GM12878 (cell line): ENCODE measurements around the gene MRPL21. TPM values are rescaled to one million over a fixed set of nuclear protein-coding genes. Genes with fewer than 3 reads are reported as not detected.
A peak's percentile ranks its signal among the peaks of the same experiment; 100 is the strongest.

ENCODE experiments used
- ATAC-seq: fragments of 200-7000 bp; cut with Tn5 transposase; 3 replicates; pipeline ENCODE4 v1.9.1; 2020; ENCODE audit warnings: mild to moderate bottlenecking, moderate library complexity
- BruUV-seq: library from RNA; stranded (reverse); fragments of 400-500 nt; replicated peaks from 2 replicates; lab custom pipeline; 2021; lab: Mats Ljungman, UMichigan
- CTCF ChIA-PET: fragments of 300-600 bp; sonication (Branson Sonifier 250); formaldehyde crosslinking; extraction: SDS; loops from one replicate; lab custom pipeline; 2021; ENCODE audit warnings: inconsistent platforms; lab: Yijun Ruan, JAX
- POLR2A ChIA-PET: fragments of 350-600 bp; formaldehyde crosslinking; extraction: SDS; loops from one replicate; lab custom pipeline; 2021; ENCODE audit warnings: inconsistent platforms; lab: Charles Lee
- RAD21 ChIA-PET: fragments of 300-600 bp; sonication (Branson Sonifier 250); formaldehyde crosslinking; loops from one replicate; lab custom pipeline; 2023; ENCODE audit warnings: antibody characterized with exemption; ENCODE audit not compliant: unreplicated experiment; lab: Charles Lee
- SMC1A ChIA-PET: fragments of 300-600 bp; sonication (Branson Sonifier 250); formaldehyde crosslinking; loops from one replicate; lab custom pipeline; 2023; ENCODE audit not compliant: unreplicated experiment, uncharacterized antibody; lab: Charles Lee
- DNase-seq: peaks from one replicate; pipeline ENCODE4 v3.0.0-alpha.2; 2011; ENCODE audit warnings: low read depth, low spot score
- FAIRE-seq: peaks from 3 replicates; lab custom pipeline; 2011; peaks lifted over from hg19 to GRCh38; lab: Jason Lieb, UNC
- H2AFZ ChIP-seq: 2 replicates; pipeline ENCODE4 v1.6.0; 2011; ENCODE audit warnings: low read depth, low read length, control low read depth; ENCODE audit not compliant: control insufficient read depth
- H3K27ac ChIP-seq: 2 replicates; pipeline ENCODE4 v1.5.1; 2011; ENCODE audit warnings: control low read depth; ENCODE audit not compliant: control insufficient read depth, insufficient read depth
- H3K27me3 ChIP-seq, 2 experiments: replicated peaks in 1 of 2; 2 replicates each; pipeline versions ENCODE4 v1.6.0 to v1.6.1; 2011; ENCODE audit warnings: low read length in 1 of 2; ENCODE audit not compliant: control insufficient read depth in 2 of 2, insufficient read depth in 2 of 2
- H3K36me3 ChIP-seq, 2 experiments: 2 replicates each; pipeline ENCODE4 v1.5.1; 2011; ENCODE audit warnings: low read length in 1 of 2; ENCODE audit not compliant: control insufficient read depth in 2 of 2, insufficient read depth in 2 of 2
- H3K4me1 ChIP-seq: 2 replicates; pipeline ENCODE4 v1.6.1; 2011; ENCODE audit warnings: mild to moderate bottlenecking, low read length, moderate library complexity, mixed read lengths; ENCODE audit not compliant: control insufficient read depth, insufficient read depth
- H3K4me2 ChIP-seq: 2 replicates; pipeline ENCODE4 v1.6.0; 2011; ENCODE audit warnings: control low read depth; ENCODE audit not compliant: control insufficient read depth, insufficient read depth
- H3K4me3 ChIP-seq: fragments of 200-600 bp; sonication (generic); 2 replicates; pipeline ENCODE4 v1.5.1; 2016
- H3K79me2 ChIP-seq: 2 replicates; pipeline ENCODE4 v1.6.0; 2011; ENCODE audit warnings: low read length; ENCODE audit not compliant: control insufficient read depth, insufficient read depth
- H3K9ac ChIP-seq: 2 replicates; pipeline ENCODE4 v1.8.0; 2011; ENCODE audit warnings: low read length, control low read depth, mixed read lengths; ENCODE audit not compliant: control insufficient read depth, insufficient read depth
- H3K9me3 ChIP-seq: replicated peaks from 3 replicates; pipeline ENCODE4 v1.5.1; 2011; ENCODE audit warnings: mild to moderate bottlenecking, low read length; ENCODE audit not compliant: control insufficient read depth, insufficient read depth
- H4K20me1 ChIP-seq: 2 replicates; pipeline ENCODE4 v1.6.0; 2011; ENCODE audit not compliant: control insufficient read depth, insufficient read depth
- BCL3 ChIP-seq: IDR thresholded peaks from 2 replicates; pipeline ENCODE4 v1.6.1; 2011; ENCODE audit warnings: borderline replicate concordance, low read depth, mild to moderate bottlenecking, moderate library complexity, low read length; ENCODE audit not compliant: insufficient read depth, poor library complexity, severe bottlenecking
- BHLHE40 ChIP-seq, 2 experiments: fragments of 450-650 bp in 1 of 2; IDR thresholded peaks; 2 replicates each; pipeline ENCODE4 v1.6.1; 2011 to 2017; ENCODE audit warnings: low read depth in 2 of 2, borderline replicate concordance in 1 of 2, improper control_type of control experiment in 1 of 2, low read length in 1 of 2, mild to moderate bottlenecking in 1 of 2
- EGR1 ChIP-seq, 2 experiments: IDR thresholded peaks; 1 replicate in 1 of 2; 2 replicates in 1 of 2; pipeline ENCODE4 v1.6.1; 2011 to 2012; ENCODE audit warnings: low read depth in 2 of 2, low read length in 2 of 2, borderline replicate concordance in 1 of 2, mild to moderate bottlenecking in 1 of 2, moderate library complexity in 1 of 2
- FOXM1 ChIP-seq: IDR thresholded peaks from 2 replicates; pipeline ENCODE4 v1.6.1; 2012; ENCODE audit warnings: low read depth, mild to moderate bottlenecking, inconsistent platforms, low read length, moderate library complexity
- HDAC2 ChIP-seq: fragments of 200-600 bp; sonication (generic); IDR thresholded peaks from 2 replicates; pipeline ENCODE4 v1.6.1; 2017
- KDM1A ChIP-seq: fragments of 200-600 bp; sonication (generic); IDR thresholded peaks from 2 replicates; pipeline ENCODE4 v1.6.1; 2016; ENCODE audit warnings: borderline replicate concordance
- LARP7 ChIP-seq: fragments of 450-650 bp; IDR thresholded peaks from 2 replicates; pipeline ENCODE4 v1.6.1; 2017; ENCODE audit warnings: mild to moderate bottlenecking
- MLLT1 ChIP-seq: fragments of 450-650 bp; IDR thresholded peaks from 2 replicates; pipeline ENCODE4 v1.6.1; 2016; ENCODE audit warnings: mild to moderate bottlenecking
- NFYB ChIP-seq: IDR thresholded peaks from 2 replicates; pipeline ENCODE4 v1.6.1; 2011; ENCODE audit warnings: low read depth, mild to moderate bottlenecking, low read length, improper control_type of control experiment, moderate library complexity; ENCODE audit not compliant: insufficient read depth
- POLR2A ChIP-seq: IDR thresholded peaks from 2 replicates; pipeline ENCODE4 v1.6.1; 2011; ENCODE audit warnings: low read depth, mild to moderate bottlenecking, low read length
- PRDM15 ChIP-seq: fragments of 450-650 bp; formaldehyde crosslinking; IDR thresholded peaks from 2 replicates; pipeline ENCODE4 v1.4.0; 2020; ENCODE audit warnings: mild to moderate bottlenecking, moderate library complexity
- SKIL ChIP-seq: fragments of 450-650 bp; IDR thresholded peaks from 2 replicates; pipeline ENCODE4 v1.6.1; 2017; ENCODE audit warnings: mild to moderate bottlenecking, low read depth, inconsistent platforms; ENCODE audit not compliant: poor library complexity, severe bottlenecking
- WGBS: methylation state at CpG from one replicate; pipeline ENCODE4 v1.1.6; 2016; ENCODE audit warnings: low lambda C conversion rate; ENCODE audit not compliant: insufficient replicate concordance, insufficient coverage; ENCODE audit errors: missing lambda C conversion rate; 5-methylcytosine and 5-hydroxymethylcytosine counted together
- in situ Hi-C: fragments of 300-500 bp; cut with MboI; formaldehyde crosslinking; loops from 9 replicates; pipeline ENCODE4 v1.14.3; 2018; ENCODE audit warnings: mixed read lengths
- intact Hi-C: fragments of 100-400 bp; cut with micrococcal nuclease; formaldehyde crosslinking; loops from one replicate; pipeline ENCODE4 v1.14.2; 2022; ENCODE audit not compliant: unreplicated experiment
- polyA plus RNA-seq, 11 experiments: library from polyadenylated mRNA; depleted of rRNA in 4 of 11; unstranded in 6 of 11; stranded (reverse) in 5 of 11; fragments of >200 nt; fragmentation: Nextera tagmentation in 4 of 11; fragmentation: Illumina TruSeq in 1 of 11; extraction: Ambion mirVana in 4 of 11; extraction: Trizol in 1 of 11; gene quantifications; 1 replicate in 1 of 11; 2 replicates in 10 of 11; pipeline versions ENCODE4 v1.2.1 to v1.2.3, GENCODE V29; 2011 to 2016; ENCODE audit warnings: inconsistent platforms in 2 of 11, missing spikeins in 2 of 11, low read depth in 1 of 11
- total RNA-seq, 4 experiments: library from RNA; depleted of rRNA in 3 of 4; stranded (reverse); fragments of >200 nt in 3 of 4; fragmentation: Illumina TruSeq in 1 of 4; extraction: Trizol in 1 of 4; gene quantifications; 2 replicates each; pipeline versions ENCODE4 v1.2.1 to v1.2.3, GENCODE V29; 2013 to 2021

MRPL21 gene
- total and polyA plus RNA-seq, 10 of the 15 experiments (the other 5 are each of a cell fraction or from before 2014, with no cell fraction given): 86.6 to 283 (median 130) TPM

- no peaks in the 10 kb centered on the region for H3K36me3 ChIP-seq
- no peaks in the 10 kb centered on the region for H3K9me3 ChIP-seq
- POLR2A ChIA-PET: interaction anchor here (0.6 to 0.7 kb wide), 3 partner anchors 13 to 211 kb away, joined by 3 to 4 read pairs (median 3); no protein-coding TSS in a partner anchor
- peak within 1 kb of the TSS; percentile 85 for H3K4me2 ChIP-seq
- H2AFZ ChIP-seq: peak within 1 kb of the TSS; percentile 89
- H3K9ac ChIP-seq: peak within 1 kb of the TSS; percentile 61
- peaks cover 10% of the 10 kb centered on the region for H3K79me2 ChIP-seq
- no peaks in the 10 kb centered on the region for H4K20me1 ChIP-seq
- peak within 1 kb of the TSS; percentile 85 for H3K4me3 ChIP-seq
- H3K27ac ChIP-seq: peak within 1 kb of the TSS; percentile 77
- 12% methylated on average over 50 of the region's 82 CpGs for WGBS
- intact Hi-C loops: loop anchor here (2.0 to 10.0 kb wide), 5 partner anchors 61 to 455 kb away; partner anchors contain the start of genes IGHMBP2 and MRPL21
- RAD21 ChIA-PET: interaction anchor here (1.9 kb wide), 1 partner anchor 93 kb away, joined by 4 read pairs; no protein-coding TSS in a partner anchor
- SMC1A ChIA-PET: interaction anchor here (0.5 kb wide), 1 partner anchor 777 kb away, joined by 3 read pairs; no protein-coding TSS in a partner anchor
- BruUV-seq: no TSS peak
- peaks cover 33% of the 10 kb centered on the region for H3K4me1 ChIP-seq
- no peak for DNase-seq
- CTCF ChIA-PET: no interaction called here
- ATAC-seq: peak; percentile 59
- no peaks in the 10 kb centered on the region for H3K27me3 ChIP-seq
- no peak for FAIRE-seq
- in situ Hi-C loops: no loop called here
- TF ChIP-seq BHLHE40 (IDR thresholded peaks at IDR 0.05; ENCODE audit: borderline replicate concordance in 1 of 2, low read depth in 2 of 2, low read length in 1 of 2) (peak in 1 of 2 experiments; percentile 65; a peak in 1 of 4 replicates), NFYB (peak; percentile 81; the same call in 1 of the 2 replicates), HDAC2 (no peak), SKIL (no peak), PRDM15 (CRISPR knock-in tag) (no peak), POLR2A (peak; percentile 39; the same call in 1 of the 2 replicates), BCL3 (no peak), LARP7 (no peak), MLLT1 (peak; percentile 68), KDM1A (0 out of 2 replicates have a peak, but pooled peaks have one; percentile 6), EGR1 (IDR thresholded peaks at IDR 0.05; ENCODE audit: borderline replicate concordance in 1 of 2, low read depth in 2 of 2, low read length in 2 of 2) (0 out of 3 replicates have a peak, but pooled peaks of 1 of the 2 experiments have one; percentile 14), FOXM1 (no peak)
These were observed 61.8 kb downstream of the MRPL21 start, which contains the start of gene CPT1A for GRCh38 chr11:68841718-68842426. TSS of gene CPT1A (minus strand) at chr11:68841916. CDS start at chr11:68815474, 26,442 bp downstream.
